ENCODE measurements around the gene TNFSF11. TPM values are rescaled to one million over a fixed set of nuclear protein-coding genes. Genes with fewer than 3 reads are reported as not detected.
"Not testable (repeated sequence)": the region's sequence is repeated elsewhere in the genome, so short reads cannot be mapped to it uniquely, and the experiment has no call there.

TNFSF11 gene
- total RNA-seq, 1 donor from 2014 or later: not detected

DNA sequence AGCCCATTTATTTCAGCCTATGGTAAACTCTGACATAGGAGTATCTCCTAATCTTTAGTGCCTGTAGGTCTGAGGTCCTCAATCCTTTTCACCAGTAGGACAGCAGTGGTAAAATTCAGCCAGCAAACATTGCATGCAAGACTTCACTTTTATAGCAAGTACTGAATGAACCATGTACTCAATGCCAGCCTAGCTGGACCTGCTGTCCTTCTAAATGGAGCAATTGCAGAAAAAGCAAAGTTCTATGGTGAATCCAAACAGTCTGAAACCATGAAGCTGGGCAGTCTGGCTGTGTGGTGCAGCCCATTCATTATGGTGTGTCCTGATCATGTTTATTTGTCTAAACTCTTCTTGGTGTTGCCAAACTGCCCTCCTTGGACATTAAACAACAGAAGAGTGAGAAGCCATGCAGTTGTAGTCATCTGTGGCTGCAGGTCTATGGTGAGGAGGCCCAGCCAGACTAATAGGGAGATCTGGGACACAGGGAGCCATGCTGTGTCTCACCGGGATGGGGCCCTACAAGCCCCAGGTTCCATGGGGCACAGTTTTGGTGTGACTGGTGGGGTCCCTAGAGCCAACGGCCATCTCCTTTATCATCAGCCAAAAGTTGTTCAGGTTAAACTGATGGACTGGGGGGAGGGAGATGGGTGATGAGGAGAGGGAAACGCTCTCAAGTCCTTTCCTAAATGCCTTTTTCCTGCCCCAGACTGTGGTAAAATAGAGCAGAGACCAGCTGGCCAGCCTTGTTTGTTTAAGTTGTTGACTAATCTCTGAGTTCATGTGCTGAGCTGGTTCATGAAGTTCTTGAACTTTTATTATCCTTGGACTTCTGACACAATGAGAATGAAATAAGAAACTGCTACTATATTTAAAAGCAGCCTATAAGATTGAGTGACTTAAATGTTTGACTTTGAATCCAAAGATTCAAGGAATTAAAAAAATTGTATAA, 20.6 kb upstream of the TNFSF11 start:
- DNase-seq (ENCODE audit: missing footprints): no peak
- intact Hi-C loops (cut with DNase I): no loop called here
- ATAC-seq: no peak

DNA sequence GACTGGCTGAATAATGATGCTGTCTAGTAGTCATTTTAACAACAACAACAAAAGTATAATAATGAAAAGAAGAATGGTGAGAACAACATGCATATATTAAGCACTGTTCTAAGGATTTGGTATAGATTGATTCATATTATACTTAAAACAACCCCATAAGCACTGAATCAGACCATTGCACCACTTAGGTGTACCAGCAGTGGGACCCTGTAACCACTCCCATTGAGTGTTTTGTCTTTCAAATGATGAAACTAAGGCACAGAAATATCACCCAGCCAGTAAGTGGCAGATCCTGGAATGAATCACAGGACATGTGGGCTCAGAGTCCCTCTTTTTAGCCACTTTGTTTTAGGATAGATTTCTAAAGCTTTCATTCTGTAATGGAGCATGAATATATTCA, 14.9 kb upstream of the TNFSF11 start:
- ATAC-seq (no peak), DNase-seq (ENCODE audit: missing footprints) (no peak)
- intact Hi-C loops (cut with DNase I): no loop called here

- intact Hi-C loops (cut with DNase I); ATAC-seq: not testable (repeated sequence)
Observed at GRCh38 chr13:42559573-42560218, 14.3 kb upstream of the TNFSF11 start.

GRCh38 chr13:42560320-42560719, 13.6 kb upstream of the TNFSF11 start:
- intact Hi-C loops (cut with DNase I); DNase-seq (ENCODE audit: missing footprints); ATAC-seq: not testable (repeated sequence)

More at GRCh38 chr13:42559573-42560218, 14.3 kb upstream of the TNFSF11 start:
- DNase-seq (ENCODE audit: missing footprints): not testable (repeated sequence)

DNA sequence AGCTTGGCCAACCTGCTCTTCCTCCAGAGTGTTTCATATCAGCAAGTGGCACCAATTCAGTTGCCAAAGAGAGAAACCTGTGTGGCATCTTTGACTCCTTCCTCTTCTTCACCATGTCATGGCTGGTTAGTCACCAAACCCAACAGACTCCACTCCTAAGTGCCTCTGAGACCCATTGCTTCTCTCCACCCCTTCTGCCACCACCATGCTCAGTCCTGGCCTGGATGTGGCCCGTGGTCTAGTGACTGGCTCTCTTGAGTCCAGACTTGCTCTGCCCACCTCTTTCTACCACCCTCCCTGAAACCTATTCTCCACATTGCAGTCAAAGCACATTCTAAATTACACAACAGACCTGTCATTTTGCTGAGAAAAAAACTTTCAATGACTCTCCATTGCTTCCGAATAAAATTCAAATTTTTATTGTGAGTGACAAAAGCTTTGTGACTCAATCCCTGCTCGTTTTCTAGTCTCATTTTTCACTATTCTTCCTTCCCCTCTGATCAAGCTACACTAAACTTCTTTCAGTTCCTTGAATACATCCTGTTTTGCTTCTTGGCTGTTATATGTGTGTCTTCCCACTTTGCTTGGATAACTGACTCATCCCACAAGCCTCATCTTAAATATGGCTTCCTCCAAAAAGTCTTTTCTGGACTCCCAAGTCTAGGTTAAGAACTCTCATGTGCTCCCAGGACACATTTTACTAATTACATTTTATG, 12.0 kb upstream of the TNFSF11 start:
- intact Hi-C loops (cut with DNase I): no loop called here
- DNase-seq (ENCODE audit: missing footprints): no peak
- no peak for ATAC-seq

GRCh38 chr13:42567906-42568305, 6.0 kb upstream of the TNFSF11 start:
- intact Hi-C loops (cut with DNase I): no loop called here
- ATAC-seq (no peak), DNase-seq (ENCODE audit: missing footprints) (no peak)

- DNase-seq (ENCODE audit: missing footprints): no peak
- intact Hi-C loops (cut with DNase I): no loop called here
- no peak for ATAC-seq
Observed at GRCh38 chr13:42569576-42570344, 4.2 kb upstream of the TNFSF11 start.

DNA sequence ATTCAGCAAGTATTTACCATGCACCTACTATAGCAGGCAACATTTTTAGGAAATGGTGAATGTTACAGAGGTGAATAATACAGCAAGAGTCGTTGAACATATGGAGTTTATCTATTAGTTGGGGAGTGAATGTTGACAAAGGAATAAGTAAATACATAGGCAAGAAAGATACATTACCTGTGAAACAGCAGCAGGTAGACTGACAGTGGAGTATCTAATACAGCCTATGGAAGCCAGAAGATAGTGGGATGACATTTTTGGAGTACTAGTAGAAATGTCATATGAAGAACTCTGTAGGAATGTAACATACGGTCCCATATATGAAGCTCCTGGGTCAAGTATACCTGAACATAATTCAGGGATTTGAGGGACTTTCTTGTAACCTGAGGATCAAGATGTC, 2.1 kb upstream of the TNFSF11 start:
- no peak for ATAC-seq

GRCh38 chr13:42574435-42575311, 721 bp downstream of the TNFSF11 start:
- ATAC-seq: no peak
- no peak for DNase-seq (ENCODE audit: missing footprints)

More for the DNA sequence above, 2.1 kb upstream of the TNFSF11 start:
- no peak for DNase-seq (ENCODE audit: missing footprints)
- intact Hi-C loops (cut with DNase I): no loop called here

DNA sequence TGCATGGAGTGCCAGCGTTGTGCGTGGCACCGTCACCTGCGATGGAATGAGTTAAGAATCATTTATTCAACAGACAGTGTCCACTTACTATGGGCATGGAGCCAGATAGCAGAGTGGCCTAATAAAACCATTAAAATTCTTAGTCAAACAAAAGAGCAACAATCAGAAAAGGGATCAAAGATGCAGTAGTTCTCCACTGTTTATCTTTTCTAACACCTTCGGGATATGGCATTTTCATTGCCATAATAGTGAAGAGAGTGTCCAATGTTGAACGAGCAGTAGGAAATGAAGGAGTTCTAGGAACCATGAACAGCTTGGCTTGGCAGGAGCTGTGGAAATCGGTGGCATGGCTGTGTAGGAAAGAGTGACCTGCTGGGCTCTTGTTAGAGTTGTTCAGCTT, 2.0 kb downstream of the TNFSF11 start:
- ATAC-seq: no peak
- intact Hi-C loops (cut with DNase I): no loop called here

More at GRCh38 chr13:42574435-42575311, 721 bp downstream of the TNFSF11 start:
- intact Hi-C loops (cut with DNase I): no loop called here

GRCh38 chr13:42577538-42577937, 3.6 kb downstream of the TNFSF11 start:
- ATAC-seq: no peak
- intact Hi-C loops (cut with DNase I): no loop called here
- DNase-seq (ENCODE audit: missing footprints): no peak

More for the DNA sequence above, 2.0 kb downstream of the TNFSF11 start:
- DNase-seq (ENCODE audit: missing footprints): no peak

DNA sequence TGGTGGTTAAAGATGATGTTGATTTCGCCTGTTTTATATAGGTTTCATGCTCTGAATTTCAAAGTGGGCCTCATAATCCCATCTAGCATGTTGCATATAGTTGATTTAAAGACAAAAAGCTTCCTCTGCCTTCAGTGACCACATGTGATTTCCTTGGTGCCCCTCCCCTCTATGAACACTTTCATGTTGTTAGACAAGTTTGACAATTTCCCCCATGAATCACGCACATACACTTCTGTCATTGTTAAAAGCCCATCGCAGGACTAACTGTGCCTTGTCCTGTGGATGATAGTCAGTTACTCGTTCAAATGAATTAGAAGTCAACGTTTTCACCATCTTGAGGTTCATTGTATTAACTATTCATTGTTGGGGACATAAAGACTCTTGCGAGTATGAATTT, 6.7 kb downstream of the TNFSF11 start:
- ATAC-seq (no peak), DNase-seq (ENCODE audit: missing footprints) (no peak)
- intact Hi-C loops (cut with DNase I): no loop called here

DNA sequence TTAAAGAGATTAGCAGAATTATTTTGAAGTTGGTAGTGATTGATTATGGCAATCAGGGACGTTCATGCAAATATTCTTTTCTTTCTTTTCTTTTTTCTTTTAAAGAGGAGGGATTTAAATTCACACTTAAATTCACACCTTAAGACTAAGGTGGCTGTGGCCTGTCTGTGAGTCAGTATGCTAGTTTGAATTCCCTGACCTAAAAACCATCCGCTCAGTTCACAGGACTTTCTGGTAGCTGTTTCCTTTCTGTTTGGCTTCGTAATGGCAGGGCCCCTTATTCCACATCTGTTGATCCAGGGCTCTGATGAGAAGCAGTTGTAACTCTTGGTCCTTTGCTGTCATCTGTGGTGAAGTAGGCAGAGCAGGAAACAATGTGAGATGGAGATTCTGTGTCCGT, 7.5 kb downstream of the TNFSF11 start:
- intact Hi-C loops (cut with DNase I): no loop called here
- DNase-seq (ENCODE audit: missing footprints) (no peak), ATAC-seq (no peak)

DNA sequence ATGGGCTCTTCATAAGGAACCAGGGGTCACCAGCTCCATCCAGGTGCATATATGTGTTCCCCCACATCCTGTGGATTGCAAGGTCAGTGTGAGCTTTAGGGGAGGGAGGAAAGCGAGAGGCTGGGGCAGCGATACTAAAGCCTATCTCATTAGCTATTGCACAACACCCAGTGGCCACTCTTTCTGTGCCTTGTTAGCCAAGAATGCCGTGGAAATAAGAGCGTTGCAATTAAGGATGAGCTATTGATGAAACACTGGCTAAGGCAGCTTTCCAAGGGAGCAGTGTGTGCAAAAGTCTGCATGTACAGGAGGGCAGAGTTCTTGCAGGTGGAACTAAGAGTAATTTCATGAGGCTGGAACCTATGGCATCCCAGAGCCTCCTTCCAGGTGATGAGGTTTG, 17.6 kb downstream of the TNFSF11 start:
- intact Hi-C loops (cut with DNase I): loop anchor here (10.0 kb wide), 2 partner anchors 543 to 1213 kb away; no protein-coding TSS in a partner anchor
- DNase-seq (ENCODE audit: missing footprints) (no peak), ATAC-seq (no peak)

- intact Hi-C loops (cut with DNase I): loop anchor here (10.0 kb wide), 2 partner anchors 542 to 1212 kb away; no protein-coding TSS in a partner anchor
- ATAC-seq (no peak), DNase-seq (ENCODE audit: missing footprints) (no peak)
Observed at GRCh38 chr13:42592915-42593900, 19.3 kb downstream of the TNFSF11 start.

Measured in Right ventricle myocardium inferior (tissue), 1 donor.